Sigmoid colon (tissue), 7 donors: ENCODE measurements around the gene FGFBP1. TPM values are rescaled to one million over a fixed set of nuclear protein-coding genes. Genes with fewer than 3 reads are reported as not detected.
A peak's percentile ranks its signal among the peaks of the same experiment; 100 is the strongest.

Source experiments
- DNase-seq: peaks from one replicate; pipeline ENCODE4 v3.0.0-alpha.2; 2019
- H3K27ac ChIP-seq, 4 donors: fragments of 200-600 bp; sonication (generic); one replicate each; pipeline ENCODE4 v1.5.1; 2016 to 2019; ENCODE audit warnings: mild to moderate bottlenecking in 1 of 4
- H3K27me3 ChIP-seq, 3 donors: fragments of 200-600 bp; sonication (generic); one replicate each; pipeline ENCODE4 v1.5.1; 2019; ENCODE audit warnings: mild to moderate bottlenecking in 1 of 3
- H3K36me3 ChIP-seq, 4 donors: fragments of 200-600 bp; sonication (generic); one replicate each; pipeline ENCODE4 v1.5.1; 2016 to 2019
- H3K4me1 ChIP-seq, 4 donors: fragments of 200-600 bp; sonication (generic); one replicate each; pipeline ENCODE4 v1.5.1; 2017 to 2019
- H3K4me3 ChIP-seq, 4 donors: fragments of 200-600 bp; sonication (generic); one replicate each; pipeline ENCODE4 v1.5.1; 2017 to 2019; ENCODE audit warnings: mild to moderate bottlenecking in 2 of 4, moderate library complexity in 1 of 4
- H3K9me3 ChIP-seq, 4 donors: fragments of 200-600 bp in 3 of 4; sonication (generic) in 3 of 4; one replicate each; pipeline versions ENCODE4 v1.5.1 to v1.6.1; 2013 to 2019
- EP300 ChIP-seq, 4 donors: sonication (generic); formaldehyde crosslinking; IDR thresholded peaks; one replicate each; pipeline ENCODE4 v1.6.1; 2017; ENCODE audit warnings: antibody characterized with exemption in 4 of 4
- POLR2A ChIP-seq, 2 donors: fragments of 450-650 bp; IDR thresholded peaks; one replicate each; pipeline ENCODE4 v1.6.1; 2016; ENCODE audit warnings: antibody characterized with exemption in 2 of 2, mild to moderate bottlenecking in 2 of 2, moderate library complexity in 2 of 2
- POLR2AphosphoS5 ChIP-seq, 4 donors: sonication (generic); formaldehyde crosslinking; IDR thresholded peaks; one replicate each; pipeline ENCODE4 v1.6.1; 2017; ENCODE audit warnings: antibody characterized with exemption in 4 of 4
- WGBS, 2 donors: extraction: QIAGEN DNeasy Blood & Tissue Kit; methylation state at CpG; one replicate each; pipeline ENCODE4 v1.1.7; 2013; 5-methylcytosine and 5-hydroxymethylcytosine counted together
- intact Hi-C: fragments of 100-400 bp; cut with DNase I; formaldehyde crosslinking; loops from one replicate; pipeline ENCODE4 v1.15.1; 2023
- polyA plus RNA-seq, 3 donors: library from polyadenylated mRNA; stranded (reverse); fragments of 200-250 nt; gene quantifications; one replicate each; pipeline ENCODE4 v1.2.3, GENCODE V29; 2013
- total RNA-seq, 4 donors: library from RNA; depleted of rRNA; stranded (reverse); fragments of >200 nt; gene quantifications; one replicate each; pipeline ENCODE4 v1.1.0, GENCODE V29; 2016
- TF ChIP-seq, protein P1 (sequence below), 4 experiments: fragments of 450-650 bp in 3 of 4; fragments of 200-600 bp in 1 of 4; IDR thresholded peaks; one replicate each; pipeline ENCODE4 v1.5.1; 2016 to 2019; ENCODE audit warnings: antibody characterized with exemption in 4 of 4, mild to moderate bottlenecking in 3 of 4, moderate library complexity in 2 of 4
- donor health status: healthy with polysubstance abuse.
- donor health status: Bipolar disorder and iron deficiency.
- donor health status: healthy.

Gene FGFBP1
- total and polyA plus RNA-seq, 7 donors: 1.4 to 78.7 (median 8.0) TPM; not detected in 3

DNA sequence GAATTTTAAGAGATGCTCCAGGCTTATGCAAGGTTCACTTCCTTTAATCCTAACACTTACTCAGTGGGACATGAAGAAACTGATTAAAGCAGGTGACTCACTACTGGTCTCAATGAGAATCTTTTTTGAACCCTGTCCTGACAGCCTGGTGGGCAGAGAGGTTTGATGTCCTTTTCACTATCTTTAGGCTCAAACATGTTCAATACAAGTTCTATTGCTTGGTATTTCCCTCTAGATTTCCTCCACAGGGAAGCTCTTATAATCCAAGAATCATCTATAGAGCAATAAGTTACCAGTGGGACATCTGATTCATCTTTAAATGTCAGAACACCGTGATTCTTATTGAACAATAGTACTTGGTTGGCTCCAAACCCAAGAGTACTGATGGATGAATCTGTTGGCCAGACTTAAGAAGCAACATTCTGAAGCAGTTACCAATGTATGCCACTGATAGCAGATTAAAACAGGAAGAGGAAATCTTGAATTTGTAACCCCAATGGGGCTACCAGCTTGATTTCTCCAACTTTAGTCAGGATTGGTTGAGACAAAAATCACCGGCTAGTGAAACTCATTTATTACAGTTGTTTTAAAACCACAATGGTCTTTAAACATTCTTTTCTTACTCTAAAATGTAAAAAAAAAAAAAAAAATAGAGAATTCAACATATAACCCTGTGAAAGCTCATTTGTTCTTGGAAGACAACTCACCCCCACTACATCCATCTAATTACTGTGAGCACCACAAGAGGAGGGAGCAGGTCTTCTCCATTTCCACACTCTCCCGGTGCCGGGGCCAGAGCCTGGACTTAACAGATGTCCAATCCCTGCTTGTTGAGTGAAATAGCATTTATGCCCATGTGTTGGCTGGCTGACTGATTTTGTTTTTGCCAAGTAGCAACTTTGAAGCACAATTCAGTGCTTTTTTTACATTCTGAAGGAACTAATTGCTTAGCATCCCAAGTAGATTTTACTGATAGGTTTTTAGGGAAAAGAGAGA lies 43.3 kb downstream of the FGFBP1 start:
- WGBS, 2 donors: 87 to 90% methylated on average over 4 of the region's 4 CpGs
- Histone ChIP-seq H3K4me1 (peaks cover 0 to 25% (median 7%) of the 10 kb centered on the region in 4 donors), H3K9me3 (no peaks in the 10 kb centered on the region), H3K36me3 (no peaks in the 10 kb centered on the region), H3K4me3 (no peak overlapping the region), H3K27ac (peak overlapping the region in 1 of 4 donors; percentile 77), H3K27me3 (no peaks in the 10 kb centered on the region)
- intact Hi-C loops: no loop called here
- TF ChIP-seq, protein P1, sequence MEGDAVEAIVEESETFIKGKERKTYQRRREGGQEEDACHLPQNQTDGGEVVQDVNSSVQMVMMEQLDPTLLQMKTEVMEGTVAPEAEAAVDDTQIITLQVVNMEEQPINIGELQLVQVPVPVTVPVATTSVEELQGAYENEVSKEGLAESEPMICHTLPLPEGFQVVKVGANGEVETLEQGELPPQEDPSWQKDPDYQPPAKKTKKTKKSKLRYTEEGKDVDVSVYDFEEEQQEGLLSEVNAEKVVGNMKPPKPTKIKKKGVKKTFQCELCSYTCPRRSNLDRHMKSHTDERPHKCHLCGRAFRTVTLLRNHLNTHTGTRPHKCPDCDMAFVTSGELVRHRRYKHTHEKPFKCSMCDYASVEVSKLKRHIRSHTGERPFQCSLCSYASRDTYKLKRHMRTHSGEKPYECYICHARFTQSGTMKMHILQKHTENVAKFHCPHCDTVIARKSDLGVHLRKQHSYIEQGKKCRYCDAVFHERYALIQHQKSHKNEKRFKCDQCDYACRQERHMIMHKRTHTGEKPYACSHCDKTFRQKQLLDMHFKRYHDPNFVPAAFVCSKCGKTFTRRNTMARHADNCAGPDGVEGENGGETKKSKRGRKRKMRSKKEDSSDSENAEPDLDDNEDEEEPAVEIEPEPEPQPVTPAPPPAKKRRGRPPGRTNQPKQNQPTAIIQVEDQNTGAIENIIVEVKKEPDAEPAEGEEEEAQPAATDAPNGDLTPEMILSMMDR (IDR thresholded peaks at IDR 0.05): no peak
- TF ChIP-seq POLR2AphosphoS5 (IDR thresholded peaks at IDR 0.05) (no peak), POLR2A (IDR thresholded peaks at IDR 0.05) (no peak), EP300 (IDR thresholded peaks at IDR 0.05) (no peak)
- DNase-seq: no peak

DNA sequence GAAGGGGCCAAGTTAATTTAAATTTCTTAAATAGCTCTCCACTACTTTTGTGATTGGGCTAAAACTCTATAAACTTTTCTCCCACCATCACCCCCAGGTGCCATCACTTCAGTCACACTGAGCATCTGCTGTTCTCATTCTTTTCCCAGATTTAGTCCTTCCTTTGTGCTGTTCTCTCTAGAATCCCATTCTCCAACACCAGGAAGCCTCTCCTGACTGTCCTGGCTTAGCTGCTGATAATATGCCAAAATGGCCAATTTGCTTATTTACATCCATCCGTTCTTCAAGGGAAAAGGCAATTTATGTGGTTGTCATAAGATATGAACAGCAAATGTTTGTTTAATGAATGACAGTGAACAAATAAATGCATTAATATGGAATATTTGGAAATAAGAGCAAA lies 44.1 kb downstream of the FGFBP1 start:
- Histone ChIP-seq H3K9me3 (no peaks in the 10 kb centered on the region), H3K36me3 (no peaks in the 10 kb centered on the region), H3K4me1 (peaks cover 0 to 25% (median 7%) of the 10 kb centered on the region in 4 donors), H3K4me3 (no peak overlapping the region), H3K27ac (peak overlapping the region in 2 of 4 donors; percentile 49 to 77), H3K27me3 (no peaks in the 10 kb centered on the region)
- intact Hi-C loops: no loop called here
- TF ChIP-seq POLR2AphosphoS5 (IDR thresholded peaks at IDR 0.05) (no peak), POLR2A (IDR thresholded peaks at IDR 0.05) (no peak), EP300 (IDR thresholded peaks at IDR 0.05) (no peak)
- TF ChIP-seq, protein P1 (IDR thresholded peaks at IDR 0.05): no peak
- DNase-seq: no peak
- WGBS, 2 donors: 38 to 71% methylated on average over 1 of the region's 1 CpG

DNA sequence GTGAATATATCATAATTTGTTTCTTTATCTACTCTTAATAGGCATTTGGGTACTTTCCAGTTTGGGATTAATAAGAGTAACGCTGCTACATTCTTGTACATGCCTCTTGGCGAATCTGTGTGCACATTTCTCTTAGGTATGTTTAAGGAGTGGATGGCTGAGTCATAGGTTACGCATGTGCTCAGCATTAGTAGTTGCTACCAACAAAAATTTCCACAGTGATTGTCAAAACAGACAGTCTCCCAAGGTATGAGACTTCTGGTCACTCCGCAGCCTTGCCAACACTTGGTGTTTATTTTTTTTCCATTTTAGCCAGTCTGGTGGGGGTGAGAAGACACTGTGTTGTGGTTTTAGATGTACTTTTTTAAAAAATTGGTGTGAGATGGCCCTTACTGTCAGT lies 44.6 kb downstream of the FGFBP1 start:
- Histone ChIP-seq H3K36me3 (no peaks in the 10 kb centered on the region), H3K4me3 (no peak overlapping the region), H3K9me3 (no peaks in the 10 kb centered on the region), H3K27me3 (no peaks in the 10 kb centered on the region), H3K4me1 (peaks cover 0 to 25% (median 7%) of the 10 kb centered on the region in 4 donors), H3K27ac (peak overlapping the region in 2 of 4 donors; percentile 49 to 77)
- WGBS, 2 donors: 86 to 89% methylated on average over 4 of the region's 4 CpGs
- intact Hi-C loops: no loop called here
- TF ChIP-seq, protein P1 (IDR thresholded peaks at IDR 0.05): no peak
- TF ChIP-seq POLR2AphosphoS5 (IDR thresholded peaks at IDR 0.05): peak in 1 of 4 donors; percentile 17
- DNase-seq: no peak

DNA sequence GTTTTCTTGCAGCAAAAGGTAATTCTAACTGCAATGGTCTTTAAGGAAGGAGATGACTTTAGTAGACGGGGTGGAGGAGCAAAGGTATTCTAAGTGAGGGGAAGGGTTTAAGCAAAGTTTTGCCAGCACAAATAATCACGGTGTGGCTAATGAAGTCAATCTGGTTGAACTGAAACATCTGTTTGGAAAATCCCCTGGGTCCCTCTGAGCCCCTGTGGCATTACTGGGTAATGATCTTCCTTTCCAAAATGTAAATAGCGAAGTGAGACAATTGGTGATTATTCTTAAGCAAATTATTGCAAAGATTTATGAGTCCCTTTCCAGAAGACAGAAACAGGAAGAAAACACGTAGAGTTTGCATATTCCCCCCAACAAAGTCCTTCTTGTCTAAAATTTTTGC lies 47.2 kb downstream of the FGFBP1 start:
- no peak for TF ChIP-seq POLR2A (IDR thresholded peaks at IDR 0.05)
- no peak for TF ChIP-seq POLR2AphosphoS5 (IDR thresholded peaks at IDR 0.05)
- TF ChIP-seq, protein P1 (IDR thresholded peaks at IDR 0.05): no peak
- TF ChIP-seq EP300 (IDR thresholded peaks at IDR 0.05): no peak
- Histone ChIP-seq H3K36me3 (no peaks in the 10 kb centered on the region), H3K9me3 (no peaks in the 10 kb centered on the region), H3K27ac (no peak overlapping the region), H3K4me3 (no peak overlapping the region), H3K27me3 (no peaks in the 10 kb centered on the region), H3K4me1 (peaks cover 0 to 25% (median 7%) of the 10 kb centered on the region in 4 donors)
- intact Hi-C loops: no loop called here
- 54 to 74% methylated on average over 4 of the region's 4 CpGs for WGBS, 2 donors
- DNase-seq: no peak
